NCI-H1417 treated with DMSO at 0.1 percent for 48 hours (cell line): ENCODE results near the gene ZNF746.
A peak's percentile ranks its signal among the peaks of the same experiment; 100 is the strongest.

Experiments used
- DNase-seq: peaks from one replicate; lab custom pipeline; 2025; lab: John Stamatoyannopoulos, UW

Gene ZNF746

GRCh38 chr7:149490083-149490760 lies 7.4 kb downstream of the ZNF746 start:
- DNase-seq = no peak

GRCh38 chr7:149489391-149490024 lies 8.1 kb downstream of the ZNF746 start:
- no peak for DNase-seq

GRCh38 chr7:149479568-149479967 lies 18.0 kb downstream of the ZNF746 start:
- no peak for DNase-seq

- DNase-seq = no peak
These were observed 18.9 kb downstream of the ZNF746 start for GRCh38 chr7:149478754-149479153.

- DNase-seq = no peak
These were observed 19.8 kb downstream of the ZNF746 start for GRCh38 chr7:149477494-149478443.

GRCh38 chr7:149476791-149477190 lies 20.8 kb downstream of the ZNF746 start:
- no peak for DNase-seq

- no peak for DNase-seq
These were observed 22.2 kb downstream of the ZNF746 start for GRCh38 chr7:149475121-149476045.

GRCh38 chr7:149474309-149475120 lies 23.1 kb downstream of the ZNF746 start:
- DNase-seq = no peak

- no peak for DNase-seq
These were observed 24.4 kb downstream of the ZNF746 start for GRCh38 chr7:149473251-149473650.

- DNase-seq = no peak
These were observed 26.2 kb downstream of the ZNF746 start for GRCh38 chr7:149471289-149471953.

GRCh38 chr7:149469806-149470205 lies 27.8 kb downstream of the ZNF746 start:
- DNase-seq = no peak

- no peak for DNase-seq
These were observed 29.4 kb downstream of the ZNF746 start for GRCh38 chr7:149468208-149468607.

- DNase-seq = no peak
These were observed 30.2 kb downstream of the ZNF746 start for GRCh38 chr7:149467321-149467859.

- no peak for DNase-seq
These were observed 31.2 kb downstream of the ZNF746 start for GRCh38 chr7:149466364-149466763.

GRCh38 chr7:149463500-149464161 lies 34.0 kb downstream of the ZNF746 start:
- DNase-seq = no peak

- DNase-seq = no peak
These were observed 35.5 kb downstream of the ZNF746 start for GRCh38 chr7:149462101-149462520.

GRCh38 chr7:149460493-149461277 lies 36.9 kb downstream of the ZNF746 start, which contains the start of gene ZNF777:
TSS of gene ZNF777 (minus strand) at chr7:149461062. CDS start at chr7:149456022, 5,040 bp downstream.
- DNase-seq = peak; percentile 45
